Uterus (tissue), 4 donors: ENCODE results near the gene ADD2. TPM values are rescaled to one million over a fixed set of nuclear protein-coding genes. Genes with fewer than 3 reads are reported as not detected.
"Not testable (repeated sequence)": the region's sequence is repeated elsewhere in the genome, so short reads cannot be mapped to it uniquely, and the experiment has no call there.

ENCODE experiments used
- DNase-seq, 2 donors: peaks; one replicate each; pipeline ENCODE4 v3.0.0-alpha.2; 2019 to 2020
- H3K27ac ChIP-seq, 2 donors: fragments of 200-600 bp; sonication (generic); 1 replicate in 1 of 2; 2 replicates in 1 of 2; pipeline ENCODE4 v1.5.1; 2016 to 2018
- H3K27me3 ChIP-seq, 2 donors: fragments of 200-600 bp; sonication (generic); one replicate each; pipeline ENCODE4 v1.5.1; 2018 to 2019; ENCODE audit warnings: control low read depth in 1 of 2
- H3K36me3 ChIP-seq, 2 donors: fragments of 200-600 bp; sonication (generic); one replicate each; pipeline ENCODE4 v1.5.1; 2019; ENCODE audit warnings: control low read depth in 1 of 2
- H3K4me1 ChIP-seq, 2 donors: fragments of 200-600 bp; sonication (generic); one replicate each; pipeline ENCODE4 v1.5.1; 2018 to 2019; ENCODE audit warnings: control low read depth in 1 of 2
- H3K4me3 ChIP-seq, 2 donors: fragments of 200-600 bp; sonication (generic); 1 replicate in 1 of 2; 2 replicates in 1 of 2; pipeline ENCODE4 v1.5.1; 2018 to 2019; ENCODE audit warnings: mild to moderate bottlenecking in 1 of 2
- H3K9me3 ChIP-seq, 2 donors: fragments of 200-600 bp; sonication (generic); one replicate each; pipeline ENCODE4 v1.5.1; 2019; ENCODE audit warnings: control low read depth in 1 of 2
- POLR2A ChIP-seq, 2 donors: fragments of 450-650 bp; IDR thresholded peaks; one replicate each; pipeline ENCODE4 v1.6.1; 2016; ENCODE audit warnings: antibody characterized with exemption in 2 of 2, mild to moderate bottlenecking in 1 of 2, moderate library complexity in 1 of 2
- intact Hi-C: fragments of 100-400 bp; cut with DNase I; formaldehyde crosslinking; loops from one replicate; pipeline ENCODE4 v1.15.1; 2023; ENCODE audit warnings: low total_unique reads
- total RNA-seq, 4 donors: library from RNA; depleted of rRNA in 3 of 4; stranded (reverse); fragments of >200 nt in 3 of 4; gene quantifications; one replicate each; pipeline versions ENCODE4 v1.1.0 to v1.2.4, GENCODE V29; 2014 to 2023
- TF ChIP-seq, protein P1 (sequence below), 4 experiments: fragments of 200-600 bp in 2 of 4; fragments of 450-650 bp in 2 of 4; sonication (generic) in 2 of 4; IDR thresholded peaks; one replicate each; pipeline ENCODE4 v1.5.1; 2016 to 2019; ENCODE audit warnings: antibody characterized with exemption in 4 of 4, mild to moderate bottlenecking in 2 of 4, moderate library complexity in 1 of 4
- donor health status: DM: yes; HTN: yes; CAD: no.

The ADD2 gene
- total RNA-seq, 4 donors from 2014 or later, result 0.51 to 5.2 (median 2.6) TPM

DNA sequence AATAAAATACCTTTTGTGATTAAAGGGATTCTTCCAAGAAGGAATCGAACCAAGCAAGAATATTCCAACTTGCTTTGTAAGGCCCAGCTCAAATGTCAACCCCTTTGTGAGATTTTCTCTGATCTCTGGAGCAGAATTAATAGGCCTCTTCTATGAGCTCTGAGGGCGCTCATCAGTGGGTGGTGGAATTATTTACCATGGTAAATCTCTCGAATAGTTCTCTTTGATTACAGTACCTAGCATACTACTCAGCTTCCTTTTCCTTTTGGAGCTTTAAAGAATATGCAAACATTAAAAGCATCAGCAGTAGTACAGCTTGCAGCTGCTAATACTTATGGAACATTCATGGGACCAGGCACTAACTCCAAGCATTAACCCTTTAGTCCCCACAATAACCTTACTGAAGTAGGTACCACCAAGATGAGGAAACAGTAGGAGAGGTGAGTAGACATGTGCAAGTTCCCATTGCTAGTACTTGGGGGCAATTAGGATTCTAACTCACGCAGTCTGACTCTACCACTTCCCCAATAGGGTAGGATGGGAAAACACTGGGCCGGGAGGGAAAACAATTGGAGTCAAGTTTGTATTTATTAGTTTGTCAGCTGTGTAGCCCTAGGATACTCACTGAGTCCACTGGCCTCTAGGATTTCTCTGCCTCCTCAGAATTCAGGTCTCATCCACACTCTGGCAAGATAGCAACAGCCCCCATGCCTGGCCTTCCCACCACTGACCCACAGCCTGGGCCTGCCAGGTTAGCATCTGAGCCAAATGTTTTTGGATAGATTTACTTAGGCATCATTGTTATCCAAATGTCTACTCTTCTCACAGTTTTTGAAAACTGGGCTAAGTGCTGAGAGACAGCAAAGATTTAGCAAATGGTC lies 21.7 kb downstream of the ADD2 start:
- Histone ChIP-seq H3K27me3 (no peaks in the 10 kb centered on the region), H3K36me3 (no peaks in the 10 kb centered on the region), H3K27ac (no peak overlapping the region), H3K9me3 (no peaks in the 10 kb centered on the region), H3K4me3 (no peak overlapping the region), H3K4me1 (no peaks in the 10 kb centered on the region)
- intact Hi-C loops, result no loop called here
- no peak for DNase-seq
- TF ChIP-seq POLR2A (IDR thresholded peaks at IDR 0.05), result no peak
- TF ChIP-seq, protein P1, sequence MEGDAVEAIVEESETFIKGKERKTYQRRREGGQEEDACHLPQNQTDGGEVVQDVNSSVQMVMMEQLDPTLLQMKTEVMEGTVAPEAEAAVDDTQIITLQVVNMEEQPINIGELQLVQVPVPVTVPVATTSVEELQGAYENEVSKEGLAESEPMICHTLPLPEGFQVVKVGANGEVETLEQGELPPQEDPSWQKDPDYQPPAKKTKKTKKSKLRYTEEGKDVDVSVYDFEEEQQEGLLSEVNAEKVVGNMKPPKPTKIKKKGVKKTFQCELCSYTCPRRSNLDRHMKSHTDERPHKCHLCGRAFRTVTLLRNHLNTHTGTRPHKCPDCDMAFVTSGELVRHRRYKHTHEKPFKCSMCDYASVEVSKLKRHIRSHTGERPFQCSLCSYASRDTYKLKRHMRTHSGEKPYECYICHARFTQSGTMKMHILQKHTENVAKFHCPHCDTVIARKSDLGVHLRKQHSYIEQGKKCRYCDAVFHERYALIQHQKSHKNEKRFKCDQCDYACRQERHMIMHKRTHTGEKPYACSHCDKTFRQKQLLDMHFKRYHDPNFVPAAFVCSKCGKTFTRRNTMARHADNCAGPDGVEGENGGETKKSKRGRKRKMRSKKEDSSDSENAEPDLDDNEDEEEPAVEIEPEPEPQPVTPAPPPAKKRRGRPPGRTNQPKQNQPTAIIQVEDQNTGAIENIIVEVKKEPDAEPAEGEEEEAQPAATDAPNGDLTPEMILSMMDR (IDR thresholded peaks at IDR 0.05), result no peak

DNA sequence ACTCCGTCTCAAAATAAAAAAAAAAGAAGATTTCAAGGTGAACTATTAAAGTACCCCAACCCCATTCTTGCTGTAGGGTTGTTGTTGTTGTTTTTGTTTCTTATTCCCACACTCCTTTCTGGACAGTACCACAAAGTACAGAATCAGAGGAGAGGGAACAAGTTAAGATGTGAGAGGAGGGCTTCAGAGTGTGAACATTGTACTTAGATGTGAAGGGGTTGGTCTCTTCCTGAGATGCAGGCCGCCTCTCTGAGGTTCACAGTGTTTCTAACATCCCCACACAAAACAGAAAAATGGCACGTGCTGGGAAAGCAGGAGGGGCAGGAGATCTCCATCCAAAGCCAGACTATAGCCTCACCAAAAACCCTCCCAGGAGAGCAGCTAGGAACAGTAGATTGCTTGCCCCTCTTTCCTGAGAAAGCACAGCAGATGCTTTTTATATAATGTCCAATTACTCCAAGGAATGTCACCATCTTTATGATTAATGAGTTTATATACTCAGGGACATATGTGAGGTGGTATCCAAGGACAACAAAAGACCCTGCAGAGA lies 22.6 kb downstream of the ADD2 start:
- Histone ChIP-seq H3K9me3 (no peaks in the 10 kb centered on the region), H3K36me3 (no peaks in the 10 kb centered on the region), H3K4me3 (no peak overlapping the region), H3K27me3 (no peaks in the 10 kb centered on the region), H3K27ac (no peak overlapping the region), H3K4me1 (no peaks in the 10 kb centered on the region)
- TF ChIP-seq, protein P1 (IDR thresholded peaks at IDR 0.05), result no peak
- no peak for TF ChIP-seq POLR2A (IDR thresholded peaks at IDR 0.05)
- intact Hi-C loops, result no loop called here
- no peak for DNase-seq

DNA sequence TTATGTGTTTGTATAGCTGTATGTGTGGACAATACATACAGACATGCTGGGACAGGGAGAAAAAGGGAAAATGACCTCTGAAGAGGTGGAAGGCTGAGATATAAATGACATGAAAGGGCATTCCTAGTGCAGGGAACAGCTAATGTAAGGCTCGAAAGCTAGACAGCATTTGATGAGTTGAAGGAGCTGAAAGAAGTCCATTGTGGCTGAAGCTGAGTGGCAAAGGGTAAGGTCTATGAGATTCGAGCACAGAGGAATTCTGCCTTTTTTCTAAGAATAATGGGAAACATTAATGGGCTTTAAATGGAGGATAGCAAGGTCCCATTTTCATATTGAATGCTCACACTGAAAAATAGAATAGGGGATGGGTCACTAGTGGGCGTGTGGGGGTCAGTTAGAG lies 23.6 kb downstream of the ADD2 start:
- intact Hi-C loops, result no loop called here
- no peaks in the 10 kb centered on the region for H3K4me1 ChIP-seq

DNA sequence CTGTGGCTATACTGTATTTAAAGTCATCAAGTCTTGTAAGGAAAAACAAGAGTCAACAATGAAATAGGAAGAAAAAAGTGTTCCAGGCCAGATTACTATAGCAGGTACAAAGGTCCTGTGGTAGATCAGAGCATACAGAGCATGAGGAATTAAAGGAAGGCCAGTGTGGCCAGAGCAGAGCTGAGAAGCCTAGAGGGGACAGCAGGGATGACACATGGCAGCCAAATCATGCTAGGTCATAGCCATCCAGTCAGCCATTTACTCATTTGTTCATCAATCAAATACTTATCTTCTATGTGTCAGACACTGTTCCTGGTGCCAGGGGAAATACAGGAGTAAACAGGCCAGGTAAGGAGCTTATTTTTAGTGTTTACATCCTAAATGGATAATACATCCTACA lies 24.3 kb downstream of the ADD2 start:
- TF ChIP-seq POLR2A (IDR thresholded peaks at IDR 0.05), result no peak
- TF ChIP-seq, protein P1 (IDR thresholded peaks at IDR 0.05), result no peak
- no peaks in the 10 kb centered on the region for H3K27me3 ChIP-seq
- no peaks in the 10 kb centered on the region for H3K36me3 ChIP-seq
- no peak overlapping the region for H3K27ac ChIP-seq
- DNase-seq, result no peak
- intact Hi-C loops, result no loop called here
- H3K4me3 ChIP-seq, result no peak overlapping the region
- H3K4me1 ChIP-seq, result no peaks in the 10 kb centered on the region
- no peaks in the 10 kb centered on the region for H3K9me3 ChIP-seq

More for the DNA sequence above, 23.6 kb downstream of the ADD2 start:
- H3K27ac ChIP-seq, result no peak overlapping the region
- no peak for TF ChIP-seq POLR2A (IDR thresholded peaks at IDR 0.05)
- TF ChIP-seq, protein P1 (IDR thresholded peaks at IDR 0.05), result no peak
- H3K9me3 ChIP-seq, result no peaks in the 10 kb centered on the region
- no peaks in the 10 kb centered on the region for H3K36me3 ChIP-seq
- no peak for DNase-seq
- H3K4me3 ChIP-seq, result no peak overlapping the region
- H3K27me3 ChIP-seq, result no peaks in the 10 kb centered on the region

DNA sequence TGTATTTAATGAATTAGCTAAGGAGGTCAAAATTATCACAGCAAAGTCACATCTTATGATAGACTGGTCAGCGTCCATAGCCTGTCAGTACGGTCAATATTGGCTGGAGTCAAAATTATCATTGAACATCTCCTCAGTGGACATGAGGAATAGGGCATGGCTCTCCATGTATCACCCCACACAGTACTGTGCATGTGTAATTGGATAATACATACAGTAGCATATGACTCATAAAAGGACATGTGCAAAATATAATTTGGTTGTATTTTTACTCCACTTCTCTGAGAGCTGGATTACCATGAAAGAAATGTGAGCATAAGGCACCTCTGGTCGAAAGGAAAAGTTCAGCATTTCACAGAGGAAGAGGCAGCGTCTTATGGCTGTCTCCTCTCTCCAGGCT lies 24.9 kb downstream of the ADD2 start:
- intact Hi-C loops, result no loop called here
- TF ChIP-seq, protein P1 (IDR thresholded peaks at IDR 0.05), result no peak
- no peak for TF ChIP-seq POLR2A (IDR thresholded peaks at IDR 0.05)
- H3K4me1 ChIP-seq, result no peaks in the 10 kb centered on the region
- no peaks in the 10 kb centered on the region for H3K36me3 ChIP-seq
- no peaks in the 10 kb centered on the region for H3K27me3 ChIP-seq
- no peaks in the 10 kb centered on the region for H3K9me3 ChIP-seq
- no peak overlapping the region for H3K27ac ChIP-seq
- DNase-seq, result no peak
- no peak overlapping the region for H3K4me3 ChIP-seq

DNA sequence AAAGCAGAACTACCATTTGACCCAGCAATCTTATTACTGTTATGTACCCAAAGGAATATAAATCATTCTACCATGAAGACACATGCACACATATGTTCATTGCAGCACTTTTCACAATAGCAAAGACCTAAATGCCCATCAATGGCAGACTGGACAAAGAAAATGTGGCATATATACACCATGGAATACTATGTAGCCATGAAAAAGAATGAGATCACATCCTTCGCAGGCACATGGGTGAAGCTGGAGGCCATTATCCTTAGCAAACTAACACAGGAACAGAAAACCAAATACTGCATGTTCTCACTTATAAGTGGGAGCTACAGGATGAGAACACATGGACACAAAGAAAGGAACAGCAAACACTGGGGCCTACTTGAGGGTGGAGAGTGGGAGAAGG lies 28.5 kb downstream of the ADD2 start:
- H3K36me3 ChIP-seq, H3K9me3 ChIP-seq, intact Hi-C loops, H3K27me3 ChIP-seq, H3K4me3 ChIP-seq, H3K4me1 ChIP-seq, H3K27ac ChIP-seq, DNase-seq: not testable (repeated sequence)
